ENCODE results near the gene RNF41. TPM values are rescaled to one million over a fixed set of nuclear protein-coding genes. Genes with fewer than 3 reads are reported as not detected.

RNF41 gene
- total RNA-seq, 6 experiments from 2014 or later: 10.6 to 23.0 (median 12.3) TPM

- Histone ChIP-seq H3K4me3 (no peak overlapping the region), H3K9me3 (no peaks in the 10 kb centered on the region), H3K27ac (no peak overlapping the region), H3K27me3 (no peaks in the 10 kb centered on the region), H3K4me1 (peaks cover 0 to 31% (median 12%) of the 10 kb centered on the region in 4 donors), H3K36me3 (no peaks in the 10 kb centered on the region)
- no peak for ATAC-seq
- intact Hi-C loops (cut with DNase I): no loop called here
- TF ChIP-seq POLR2A (IDR thresholded peaks at IDR 0.05) (no peak), CTCF (IDR thresholded peaks at IDR 0.05) (no peak)
- WGBS (ENCODE audit: insufficient coverage, low coverage, low lambda C conversion rate, missing lambda C conversion rate): no CpG with 5 or more reads among the region's 1 CpG
- no peak for DNase-seq
These were observed 67.4 kb downstream of the RNF41 start for GRCh38 chr12:56154246-56154771.

GRCh38 chr12:56153678-56154065 is 68.0 kb downstream of the RNF41 start:
- no peaks in the 10 kb centered on the region for H3K27me3 ChIP-seq
- H3K4me1 ChIP-seq: peaks cover 0 to 29% (median 12%) of the 10 kb centered on the region in 4 donors
- intact Hi-C loops (cut with DNase I): no loop called here
- H3K9me3 ChIP-seq: no peaks in the 10 kb centered on the region
- WGBS (ENCODE audit: insufficient coverage, low coverage, low lambda C conversion rate, missing lambda C conversion rate): 60% methylated on average over 1 of the region's 5 CpGs
- H3K27ac ChIP-seq: no peak overlapping the region
- no peak for ATAC-seq
- H3K36me3 ChIP-seq: no peaks in the 10 kb centered on the region
- DNase-seq: no peak
- no peak for TF ChIP-seq CTCF (IDR thresholded peaks at IDR 0.05)
- TF ChIP-seq POLR2A (IDR thresholded peaks at IDR 0.05): no peak
- H3K4me3 ChIP-seq: no peak overlapping the region

GRCh38 chr12:56152756-56153677 is 68.7 kb downstream of the RNF41 start:
- peak overlapping the region in 1 of 3 donors; percentile 83 for H3K27ac ChIP-seq
- H3K4me1 ChIP-seq: peaks cover 0 to 29% (median 12%) of the 10 kb centered on the region in 4 donors
- no peaks in the 10 kb centered on the region for H3K36me3 ChIP-seq
- intact Hi-C loops (cut with DNase I): no loop called here
- H3K4me3 ChIP-seq: peak overlapping the region; percentile 58 to 66 (median 66)
- DNase-seq: no peak
- TF ChIP-seq POLR2A (IDR thresholded peaks at IDR 0.05) (no peak), CTCF (IDR thresholded peaks at IDR 0.05) (no peak)
- no peaks in the 10 kb centered on the region for H3K27me3 ChIP-seq
- no peaks in the 10 kb centered on the region for H3K9me3 ChIP-seq
- ATAC-seq: no peak
- 7% methylated on average over 6 of the region's 8 CpGs for WGBS (ENCODE audit: insufficient coverage, low coverage, low lambda C conversion rate, missing lambda C conversion rate)

Other genes with a start within 250 kb of the RNF41 start
- gene RAB5B, start 247.8 kb downstream of the RNF41 start, total RNA-seq: 10 to 100 TPM; 36.5 to 60.7 (median 51.6) TPM
- 10 to 100 TPM; 31.5 to 63.7 (median 47.9) TPM for gene SUOX, start 224.6 kb downstream of the RNF41 start, total RNA-seq
- gene IKZF4, start 200.9 kb downstream of the RNF41 start, total RNA-seq: 1 to 10 TPM in 5 of 6 experiments, under 1 TPM in 1; 0.99 to 2.6 (median 2.3) TPM
- gene RPS26, start 180.0 kb downstream of the RNF41 start, total RNA-seq: 100 to 1,000 TPM in 2 of 6 experiments, 10 to 100 TPM in 4; 17.2 to 600 (median 24.9) TPM
- gene ERBB3, start 141.8 kb downstream of the RNF41 start, total RNA-seq: 100 to 1,000 TPM in 1 of 6 experiments, 10 to 100 TPM in 5; 39.1 to 139 (median 66.9) TPM
- 10 to 100 TPM; 29.7 to 82.4 (median 36.6) TPM for gene PA2G4, start 117.4 kb downstream of the RNF41 start, total RNA-seq
- 1,000 to 10,000 TPM in 4 of 6 experiments, 100 to 1,000 TPM in 2; 516 to 1,547 (median 1,257) TPM for gene RPL41, start 105.3 kb downstream of the RNF41 start, total RNA-seq
- 1 to 10 TPM; 1.7 to 5.4 (median 3.2) TPM for gene ZC3H10, start 103.7 kb downstream of the RNF41 start, total RNA-seq
- gene ESYT1, start 93.7 kb downstream of the RNF41 start, total RNA-seq: 100 to 1,000 TPM in 1 of 6 experiments, 10 to 100 TPM in 5; 56.5 to 117 (median 70.3) TPM
- 10 to 100 TPM in 5 of 6 experiments, 1 to 10 TPM in 1; 4.9 to 18.7 (median 12.6) TPM for gene MYL6B, start 69.3 kb downstream of the RNF41 start, total RNA-seq
- 100 to 1,000 TPM; 409 to 644 (median 490) TPM for gene MYL6, start 63.6 kb downstream of the RNF41 start, total RNA-seq
- gene SMARCC2, start 32.4 kb downstream of the RNF41 start, total RNA-seq: 10 to 100 TPM; 17.9 to 40.8 (median 25.7) TPM
- 10 to 100 TPM; 10.3 to 24.3 (median 14.8) TPM for gene NABP2, start 2.4 kb upstream of the RNF41 start, total RNA-seq
- 100 to 1,000 TPM in 3 of 6 experiments, 10 to 100 TPM in 3; 39.7 to 209 (median 110) TPM for gene SLC39A5, start 8.1 kb upstream of the RNF41 start, total RNA-seq
- gene ANKRD52, start 36.5 kb upstream of the RNF41 start, total RNA-seq: 10 to 100 TPM; 10.6 to 16.1 (median 12.2) TPM
- 10 to 100 TPM in 3 of 6 experiments, 1 to 10 TPM in 3; 5.5 to 25.1 (median 13.0) TPM for gene COQ10A, start 45.0 kb upstream of the RNF41 start, total RNA-seq
- gene CS, start 78.4 kb upstream of the RNF41 start, total RNA-seq: 100 to 1,000 TPM in 1 of 6 experiments, 10 to 100 TPM in 5; 45.6 to 109 (median 61.2) TPM
- 10 to 100 TPM; 63.7 to 93.7 (median 76.5) TPM for gene CNPY2, start 94.1 kb upstream of the RNF41 start, total RNA-seq
- gene PAN2, start 112.1 kb upstream of the RNF41 start, total RNA-seq: 100 to 1,000 TPM in 1 of 6 experiments, 10 to 100 TPM in 5; 21.7 to 109 (median 57.7) TPM
- not detected for gene IL23A, start 117.0 kb upstream of the RNF41 start, total RNA-seq
- gene STAT2, start 138.2 kb upstream of the RNF41 start, total RNA-seq: 100 to 1,000 TPM in 4 of 6 experiments, 10 to 100 TPM in 2; 82.8 to 182 (median 108) TPM
- gene APOF, start 140.9 kb upstream of the RNF41 start, total RNA-seq: 100 to 1,000 TPM; 110 to 270 (median 205) TPM
- gene TIMELESS, start 227.5 kb upstream of the RNF41 start, total RNA-seq: 10 to 100 TPM in 2 of 6 experiments, 1 to 10 TPM in 4; 8.0 to 10.8 (median 9.1) TPM
- under 1 TPM in 5 of 6 experiments, not detected in 1; 0.42 to 0.91 (median 0.76) TPM for gene MIP, start 232.7 kb upstream of the RNF41 start, total RNA-seq
- gene SPRYD4, start 246.7 kb upstream of the RNF41 start, total RNA-seq: 10 to 100 TPM in 1 of 6 experiments, 1 to 10 TPM in 5; 4.7 to 11.1 (median 7.8) TPM

Measured in right lobe of liver (tissue), 6 donors.